SU-DHL-6 (cell line): Measurements from ENCODE around the gene GULP1.

Source experiments
- H2AFZ ChIP-seq: fragments of 200-600 bp; sonication (generic); 2 replicates; pipeline ENCODE4 v1.6.1; 2014; ENCODE audit warnings: low read depth, mild to moderate bottlenecking, moderate library complexity, mixed read lengths, antibody characterized with exemption, low read length; ENCODE audit not compliant: severe bottlenecking
- H3F3A ChIP-seq: fragments of 200-600 bp; shearing (Covaris generic); 2 replicates; pipeline ENCODE4 v1.6.0; 2016; ENCODE audit warnings: antibody characterized with exemption, mild to moderate bottlenecking; ENCODE audit not compliant: insufficient read depth
- H3K27ac ChIP-seq: fragments of 200-600 bp; sonication (generic); 2 replicates; pipeline ENCODE4 v1.5.1; 2016; ENCODE audit warnings: low read depth, mild to moderate bottlenecking, low read length, moderate library complexity, mixed read lengths
- H3K27me3 ChIP-seq: fragments of 200-600 bp; sonication (generic), shearing (Covaris generic); 2 replicates; pipeline ENCODE4 v1.6.0; 2014; ENCODE audit warnings: mild to moderate bottlenecking, low read length
- H3K36me3 ChIP-seq: fragments of 200-600 bp; sonication (generic); 2 replicates; pipeline ENCODE4 v1.6.1; 2014; ENCODE audit warnings: mild to moderate bottlenecking, low read length, mixed read lengths
- H3K4me2 ChIP-seq: fragments of 300-600, 200-600 bp; shearing (Covaris generic), sonication (generic); 2 replicates; pipeline ENCODE4 v1.6.0; 2014; ENCODE audit warnings: low read length, low read depth, mild to moderate bottlenecking; ENCODE audit not compliant: poor library complexity, severe bottlenecking
- H3K4me3 ChIP-seq: fragments of 200-600 bp; sonication (generic); 2 replicates; pipeline ENCODE4 v1.5.1; 2014; ENCODE audit warnings: antibody characterized with exemption, low read length, mild to moderate bottlenecking, mixed read lengths; ENCODE audit not compliant: insufficient read depth, poor library complexity, severe bottlenecking
- H3K79me2 ChIP-seq: fragments of 200-600 bp; sonication (generic); 2 replicates; pipeline ENCODE4 v1.6.1; 2014; ENCODE audit warnings: mild to moderate bottlenecking, low read length, moderate library complexity; ENCODE audit not compliant: insufficient read depth
- H3K9ac ChIP-seq: fragments of 200-600 bp; sonication (generic); 2 replicates; pipeline ENCODE4 v1.7.0; 2014; ENCODE audit warnings: mild to moderate bottlenecking, low read length
- H3K9me2 ChIP-seq: fragments of 200-600 bp; sonication (generic); replicated peaks from 2 replicates; pipeline ENCODE4 v1.6.1; 2014; ENCODE audit warnings: low read length; ENCODE audit not compliant: insufficient read depth
- H3K9me3 ChIP-seq: fragments of 200-600 bp; sonication (generic); 2 replicates; pipeline ENCODE4 v1.6.1; 2014; ENCODE audit warnings: low read length, mixed read lengths; ENCODE audit not compliant: insufficient read depth
- H4K20me1 ChIP-seq: fragments of 200-600 bp; sonication (generic); 2 replicates; pipeline ENCODE4 v1.6.1; 2014; ENCODE audit warnings: low read depth, mild to moderate bottlenecking, antibody characterized with exemption, low read length, moderate library complexity, mixed read lengths
- EZH2phosphoT487 ChIP-seq: fragments of 200-600 bp; sonication (generic), shearing (Covaris generic); conservative IDR thresholded peaks from 2 replicates; pipeline ENCODE4 v1.6.1; 2018; ENCODE audit warnings: mild to moderate bottlenecking, antibody characterized with exemption, low read length, moderate library complexity, mixed read lengths
- TF ChIP-seq, protein P1 (sequence below): fragments of 200-600 bp; sonication (generic); IDR thresholded peaks from one replicate; pipeline ENCODE4 v1.5.1; 2017; ENCODE audit warnings: antibody characterized with exemption, mild to moderate bottlenecking, low read length, moderate library complexity; ENCODE audit not compliant: insufficient read depth, poor library complexity, severe bottlenecking

GULP1 gene

DNA sequence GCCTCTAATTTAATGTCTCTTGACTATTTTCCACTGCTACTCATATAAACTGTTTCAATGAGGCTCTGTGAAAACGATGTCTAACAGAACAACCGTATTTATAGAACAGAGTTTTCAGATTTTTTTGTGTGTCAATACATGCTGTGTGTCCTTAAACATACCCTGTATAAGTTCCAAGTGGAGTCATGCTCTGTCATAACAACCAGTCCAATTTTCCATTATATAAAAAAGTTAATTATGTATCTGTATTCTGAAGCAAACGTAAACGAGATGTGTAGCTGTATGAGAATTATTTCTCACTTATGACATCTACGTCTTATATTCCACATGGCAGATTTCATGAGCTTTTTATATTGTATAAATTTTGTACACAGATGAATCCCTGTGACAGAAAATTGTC, 13.9 kb upstream of the GULP1 start:
- no peak overlapping the region for H3K9ac ChIP-seq

DNA sequence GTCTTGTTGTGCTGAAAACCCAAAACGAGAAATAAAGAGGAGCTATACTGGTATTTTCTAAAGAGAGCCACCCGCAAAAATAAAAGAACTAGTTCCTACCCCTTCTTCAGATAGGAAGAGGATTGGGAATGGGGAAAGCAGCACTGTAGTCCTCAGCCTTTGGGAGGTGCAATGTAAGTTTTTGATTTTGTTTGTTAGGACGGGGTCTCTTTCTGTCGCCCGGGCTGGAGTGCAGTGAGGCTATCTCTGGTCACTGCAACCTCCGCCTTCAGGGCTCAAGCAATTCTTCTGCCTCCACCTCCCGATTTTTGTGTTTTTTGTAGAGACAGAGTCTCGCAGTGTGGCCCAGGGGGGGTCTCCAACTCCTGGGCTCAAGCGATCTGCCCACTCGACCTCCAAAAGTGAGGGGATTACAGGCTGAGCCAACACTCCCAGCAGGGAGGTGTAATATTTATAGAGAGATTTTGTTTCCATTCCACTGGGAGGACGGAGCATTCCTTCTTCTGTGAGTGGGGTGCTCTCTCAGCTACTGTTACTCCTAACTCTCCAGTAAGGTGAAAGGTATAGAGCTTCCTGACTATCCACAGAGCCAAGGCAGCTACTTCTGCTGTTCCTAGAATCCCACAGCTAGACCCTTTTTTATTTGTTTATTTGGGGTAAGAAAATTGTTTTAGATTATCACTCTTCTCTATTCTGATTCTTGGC, 13.1 kb upstream of the GULP1 start:
- Histone ChIP-seq H3F3A (no peaks in the 10 kb centered on the region), H2AFZ (no peak overlapping the region), H3K4me3 (no peak overlapping the region), H3K9ac (no peak overlapping the region), H4K20me1 (no peaks in the 10 kb centered on the region), H3K27me3 (no peaks in the 10 kb centered on the region), H3K27ac (no peak overlapping the region), H3K9me3 (no peaks in the 10 kb centered on the region), H3K4me2 (no peak overlapping the region), H3K9me2 (no peaks in the 10 kb centered on the region), H3K36me3 (no peaks in the 10 kb centered on the region), H3K79me2 (no peaks in the 10 kb centered on the region)
- TF ChIP-seq EZH2phosphoT487, result no peak
- TF ChIP-seq, protein P1, sequence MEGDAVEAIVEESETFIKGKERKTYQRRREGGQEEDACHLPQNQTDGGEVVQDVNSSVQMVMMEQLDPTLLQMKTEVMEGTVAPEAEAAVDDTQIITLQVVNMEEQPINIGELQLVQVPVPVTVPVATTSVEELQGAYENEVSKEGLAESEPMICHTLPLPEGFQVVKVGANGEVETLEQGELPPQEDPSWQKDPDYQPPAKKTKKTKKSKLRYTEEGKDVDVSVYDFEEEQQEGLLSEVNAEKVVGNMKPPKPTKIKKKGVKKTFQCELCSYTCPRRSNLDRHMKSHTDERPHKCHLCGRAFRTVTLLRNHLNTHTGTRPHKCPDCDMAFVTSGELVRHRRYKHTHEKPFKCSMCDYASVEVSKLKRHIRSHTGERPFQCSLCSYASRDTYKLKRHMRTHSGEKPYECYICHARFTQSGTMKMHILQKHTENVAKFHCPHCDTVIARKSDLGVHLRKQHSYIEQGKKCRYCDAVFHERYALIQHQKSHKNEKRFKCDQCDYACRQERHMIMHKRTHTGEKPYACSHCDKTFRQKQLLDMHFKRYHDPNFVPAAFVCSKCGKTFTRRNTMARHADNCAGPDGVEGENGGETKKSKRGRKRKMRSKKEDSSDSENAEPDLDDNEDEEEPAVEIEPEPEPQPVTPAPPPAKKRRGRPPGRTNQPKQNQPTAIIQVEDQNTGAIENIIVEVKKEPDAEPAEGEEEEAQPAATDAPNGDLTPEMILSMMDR, result no peak

More for the DNA sequence above, 13.9 kb upstream of the GULP1 start:
- no peaks in the 10 kb centered on the region for H3F3A ChIP-seq
- no peaks in the 10 kb centered on the region for H3K27me3 ChIP-seq
- no peak overlapping the region for H3K4me2 ChIP-seq
- H3K9me3 ChIP-seq, result no peaks in the 10 kb centered on the region
- H3K9me2 ChIP-seq, result no peaks in the 10 kb centered on the region
- no peaks in the 10 kb centered on the region for H3K36me3 ChIP-seq
- no peak overlapping the region for H3K4me3 ChIP-seq
- H3K27ac ChIP-seq, result no peak overlapping the region
- TF ChIP-seq, protein P1, result no peak
- TF ChIP-seq EZH2phosphoT487, result no peak
- H2AFZ ChIP-seq, result no peak overlapping the region
- H4K20me1 ChIP-seq, result no peaks in the 10 kb centered on the region
- H3K79me2 ChIP-seq, result no peaks in the 10 kb centered on the region

DNA sequence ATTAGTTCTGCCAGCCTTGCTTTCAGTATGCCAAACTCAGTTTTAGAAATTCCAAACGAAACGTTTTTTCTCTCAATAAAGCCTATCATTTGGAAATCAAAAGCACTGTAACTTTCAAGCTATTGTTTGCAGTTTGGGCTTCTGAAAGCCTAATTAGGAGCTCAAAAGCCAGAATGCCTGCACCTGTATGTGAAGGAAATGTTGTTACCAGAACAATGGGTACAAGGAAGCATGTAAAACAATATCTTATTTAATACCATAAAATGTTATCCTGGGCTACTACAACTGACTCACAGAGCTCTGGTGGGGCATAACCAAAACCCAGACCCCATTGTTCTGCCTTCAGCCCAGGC, 12.6 kb upstream of the GULP1 start:
- Histone ChIP-seq H3K27ac (no peak overlapping the region), H3K79me2 (no peaks in the 10 kb centered on the region), H3K9ac (no peak overlapping the region), H3K4me3 (no peak overlapping the region), H2AFZ (no peak overlapping the region), H4K20me1 (no peaks in the 10 kb centered on the region), H3K9me2 (no peaks in the 10 kb centered on the region), H3K36me3 (no peaks in the 10 kb centered on the region), H3K9me3 (no peaks in the 10 kb centered on the region), H3K27me3 (no peaks in the 10 kb centered on the region), H3F3A (no peaks in the 10 kb centered on the region), H3K4me2 (no peak overlapping the region)
- TF ChIP-seq, protein P1, result no peak
- no peak for TF ChIP-seq EZH2phosphoT487
